IPS DF 6.9 (cell line): ENCODE measurements around the gene POLE2.
"Not testable (repeated sequence)": the region's sequence is repeated elsewhere in the genome, so short reads cannot be mapped to it uniquely, and the experiment has no call there.

ENCODE experiments used
- DNase-seq: peaks from one replicate; pipeline ENCODE4 v3.0.0-alpha.2; 2013; ENCODE audit warnings: low read depth, low spot score
- H3K27ac ChIP-seq: one replicate; pipeline ENCODE4 v1.5.1; 2013; ENCODE audit warnings: low read length, control low read depth
- H3K27me3 ChIP-seq: 2 replicates; pipeline ENCODE4 v1.6.1; 2013; ENCODE audit warnings: mild to moderate bottlenecking, low read length; ENCODE audit not compliant: control insufficient read depth, insufficient read depth
- H3K36me3 ChIP-seq: 2 replicates; pipeline ENCODE4 v1.6.1; 2013; ENCODE audit warnings: low read length; ENCODE audit not compliant: control insufficient read depth, insufficient read depth
- H3K4me1 ChIP-seq: 2 replicates; pipeline ENCODE4 v1.6.1; 2013; ENCODE audit warnings: low read length; ENCODE audit not compliant: control insufficient read depth, insufficient read depth
- H3K4me3 ChIP-seq: 2 replicates; pipeline ENCODE4 v1.5.1; 2013; ENCODE audit warnings: mild to moderate bottlenecking, low read length
- H3K9me3 ChIP-seq: 2 replicates; pipeline ENCODE4 v1.6.1; 2013; ENCODE audit warnings: low read length, inconsistent platforms; ENCODE audit not compliant: control insufficient read depth, insufficient read depth
- WGBS: extraction: QIAGEN DNeasy Blood & Tissue Kit; methylation state at CpG from one replicate; pipeline ENCODE4 v1.1.7; 2013; ENCODE audit warnings: mixed read lengths, missing lambda C conversion rate; ENCODE audit not compliant: insufficient read length, insufficient coverage; 5-methylcytosine and 5-hydroxymethylcytosine counted together

The POLE2 gene

DNA sequence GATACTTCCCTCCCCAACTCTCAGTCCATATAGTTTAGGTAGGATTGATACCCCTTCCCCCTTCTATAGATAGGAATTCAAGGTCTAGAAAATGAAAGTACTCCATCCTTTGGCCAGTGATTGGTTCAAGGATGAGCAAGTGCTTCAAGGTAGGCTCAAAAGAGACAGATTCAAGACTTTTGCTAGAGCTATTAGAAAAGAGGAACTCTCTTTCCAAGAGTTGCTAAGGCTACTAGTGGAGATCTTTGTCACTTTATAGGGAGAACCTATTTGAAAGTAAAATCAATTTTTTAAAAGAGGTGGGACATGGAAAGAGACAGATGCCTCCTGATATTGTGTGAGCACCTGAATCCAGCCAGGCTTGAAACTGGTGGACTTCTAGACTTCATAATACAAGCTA lies 17.5 kb downstream of the POLE2 start:
- Histone ChIP-seq H3K36me3 (no peaks in the 10 kb centered on the region; the same call in 1 of the 2 replicates), H3K4me1 (no peaks in the 10 kb centered on the region), H3K4me3 (no peak overlapping the region), H3K9me3 (no peaks in the 10 kb centered on the region), H3K27me3 (no peaks in the 10 kb centered on the region), H3K27ac (no peak overlapping the region)
- DNase-seq: no peak

DNA sequence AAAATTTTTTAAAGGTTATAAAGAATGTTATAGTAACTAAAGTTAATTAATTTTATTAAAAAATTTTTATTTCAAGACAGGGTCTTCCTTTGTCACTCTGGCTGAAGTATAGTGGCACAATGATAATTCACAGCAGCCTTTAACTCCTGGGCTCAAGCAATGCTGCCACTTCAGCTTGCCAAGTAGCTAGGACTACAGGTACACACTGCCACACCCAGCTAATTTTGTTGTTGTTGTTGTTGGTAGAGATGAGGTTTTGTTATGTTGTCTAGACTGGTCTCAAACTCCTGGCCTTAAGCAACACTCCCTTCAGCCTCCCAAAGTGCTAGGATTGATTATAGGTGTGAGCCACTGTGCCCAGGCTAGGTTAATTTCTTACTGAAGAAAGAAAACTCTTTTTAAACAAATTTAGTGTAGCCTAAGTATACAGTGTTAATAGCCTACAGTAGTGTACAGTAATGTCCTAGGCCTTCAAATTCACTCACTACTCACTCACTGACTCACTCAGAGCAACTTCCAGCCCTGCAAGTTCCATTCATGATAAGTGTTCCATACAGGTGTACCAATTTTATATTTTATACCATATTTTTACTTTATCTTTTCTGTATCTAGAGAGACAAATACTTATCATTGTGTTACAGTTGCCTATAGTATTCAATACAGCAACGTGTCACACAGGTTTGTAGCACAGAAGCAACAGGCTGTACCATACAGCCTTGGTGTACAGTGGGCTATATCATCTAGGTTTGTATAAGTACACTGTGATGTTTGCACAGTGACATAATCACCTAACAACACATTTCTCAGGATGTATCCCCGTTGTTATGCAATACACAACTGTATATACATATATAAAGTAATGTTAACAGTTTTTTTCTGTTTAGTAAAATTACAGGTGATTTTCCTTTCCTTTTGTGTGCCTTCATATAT lies 28.2 kb downstream of the POLE2 start:
- Histone ChIP-seq H3K9me3 (no peaks in the 10 kb centered on the region), H3K27ac (no peak overlapping the region), H3K4me1 (no peaks in the 10 kb centered on the region), H3K36me3 (no peaks in the 10 kb centered on the region), H3K4me3 (no peak overlapping the region), H3K27me3 (no peaks in the 10 kb centered on the region)
- no peak for DNase-seq
- WGBS: no CpG with 5 or more reads among the region's 2 CpGs

DNA sequence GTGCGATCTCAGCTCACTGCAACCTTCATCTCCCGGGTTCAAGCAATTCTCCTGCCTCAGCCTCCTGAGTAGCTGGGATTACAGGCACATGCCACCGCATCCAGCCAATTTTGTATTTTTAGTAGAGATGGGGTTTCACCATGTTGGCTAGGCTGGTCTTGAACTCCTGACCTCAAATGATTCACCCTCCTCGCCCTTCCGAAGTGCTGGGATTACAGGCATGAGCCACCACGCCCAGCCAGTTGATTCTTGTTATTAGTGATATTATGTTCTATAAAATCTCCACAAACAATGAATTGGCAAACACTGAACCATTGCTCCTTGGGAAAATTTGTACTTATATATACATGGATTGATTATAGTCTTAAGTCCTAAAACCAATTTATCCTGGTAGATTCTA lies 30.5 kb downstream of the POLE2 start:
- not testable (repeated sequence) for H3K27me3 ChIP-seq, H3K27ac ChIP-seq, H3K4me1 ChIP-seq, H3K36me3 ChIP-seq, H3K4me3 ChIP-seq, DNase-seq, H3K9me3 ChIP-seq
- WGBS: no CpG with 5 or more reads among the region's 6 CpGs

DNA sequence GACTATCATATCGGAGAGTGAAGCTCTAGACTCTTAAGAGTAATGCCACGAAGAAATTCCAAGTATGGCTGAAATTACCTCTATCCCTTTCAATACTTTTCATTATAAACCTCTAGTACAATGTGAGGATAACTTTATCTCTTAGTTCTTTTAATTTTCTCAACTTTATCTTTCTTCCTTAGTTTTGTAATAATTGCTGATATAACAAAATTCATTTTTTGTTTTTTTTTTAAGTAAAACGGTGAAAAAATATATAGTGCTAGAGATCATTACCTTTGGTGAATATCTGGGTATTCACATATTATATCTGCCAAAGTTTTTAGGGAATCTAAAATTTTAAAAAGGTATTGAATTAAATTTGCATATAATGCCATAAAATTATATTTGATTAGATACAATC lies 33.5 kb downstream of the POLE2 start:
- H3K36me3 ChIP-seq: peaks cover 2% of the 10 kb centered on the region; the same call in 1 of the 2 replicates
- no peak overlapping the region for H3K27ac ChIP-seq
- no peaks in the 10 kb centered on the region for H3K9me3 ChIP-seq
- no peak for DNase-seq
- no peak overlapping the region for H3K4me3 ChIP-seq
- no peaks in the 10 kb centered on the region for H3K27me3 ChIP-seq
- WGBS: 100% methylated on average over 1 of the region's 3 CpGs
- H3K4me1 ChIP-seq: no peaks in the 10 kb centered on the region

DNA sequence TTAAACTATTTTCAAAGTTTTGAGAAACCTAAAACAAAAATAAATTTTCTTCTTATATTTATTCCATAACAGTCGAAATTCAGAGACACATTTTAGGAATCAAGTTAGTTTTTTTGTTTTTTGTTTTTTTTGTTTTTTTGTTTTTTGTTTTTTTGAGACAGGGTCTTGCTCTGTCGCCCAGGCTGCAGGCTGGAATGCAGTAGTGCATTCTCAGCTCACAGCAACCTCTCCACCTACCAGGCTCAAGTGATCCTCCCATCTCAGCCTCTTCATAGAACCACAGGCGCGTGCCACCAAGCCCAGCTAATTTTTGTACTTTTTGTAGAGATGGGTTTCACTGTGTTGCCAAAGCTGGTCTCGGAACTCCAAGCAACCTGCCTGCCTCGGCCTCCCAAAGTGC lies 34.5 kb downstream of the POLE2 start:
- Histone ChIP-seq H3K27ac (no peak overlapping the region), H3K27me3 (no peaks in the 10 kb centered on the region), H3K4me3 (no peak overlapping the region), H3K9me3 (no peaks in the 10 kb centered on the region), H3K4me1 (no peaks in the 10 kb centered on the region), H3K36me3 (peaks cover 2% of the 10 kb centered on the region; the same call in 1 of the 2 replicates)
- no peak for DNase-seq
- no CpG with 5 or more reads among the region's 6 CpGs for WGBS

DNA sequence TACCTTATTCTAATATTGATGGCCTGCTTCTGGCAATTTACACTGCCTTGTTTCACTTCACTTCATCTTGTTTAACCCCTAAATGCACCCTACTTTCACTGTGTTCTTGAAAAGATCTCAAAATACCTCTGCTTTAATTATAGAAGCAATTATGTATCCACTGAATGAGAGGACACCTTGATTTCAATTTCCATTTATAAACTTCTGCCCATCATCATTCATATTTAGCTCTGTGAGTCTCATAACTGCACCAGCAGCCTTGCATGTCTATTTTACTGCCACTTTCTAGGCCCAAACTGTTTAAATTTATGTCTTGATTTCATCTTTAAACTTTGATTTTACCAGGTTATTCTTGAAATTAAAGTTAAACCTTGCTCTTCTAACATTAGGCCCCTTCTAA lies 45.9 kb downstream of the POLE2 start:
- H3K36me3 ChIP-seq: no peaks in the 10 kb centered on the region
- H3K4me1 ChIP-seq: no peaks in the 10 kb centered on the region
- no peaks in the 10 kb centered on the region for H3K9me3 ChIP-seq
- no peak for DNase-seq
- H3K4me3 ChIP-seq: no peak overlapping the region
- H3K27ac ChIP-seq: no peak overlapping the region
- no peaks in the 10 kb centered on the region for H3K27me3 ChIP-seq

DNA sequence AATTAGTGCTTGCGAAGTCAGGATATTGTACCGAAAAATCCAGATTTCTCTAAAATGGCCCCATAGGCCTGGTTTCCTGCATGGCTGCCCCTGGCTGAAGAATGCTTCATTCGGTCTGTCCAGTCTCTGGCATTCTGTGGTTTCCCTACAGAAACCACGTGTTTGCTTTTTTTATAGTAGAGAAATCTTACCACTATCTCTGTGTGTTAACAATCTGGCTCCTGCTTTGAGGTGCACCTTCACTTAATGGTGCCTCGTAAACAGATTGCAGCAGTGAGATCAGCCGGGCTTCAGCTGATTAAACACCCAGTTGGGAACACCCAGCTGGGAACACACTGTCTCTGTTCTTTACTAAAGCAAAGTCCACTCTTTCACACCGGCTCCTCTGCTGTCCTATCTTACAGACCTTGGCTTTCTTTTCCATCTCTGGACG lies 46.3 kb downstream of the POLE2 start:
- no peak for DNase-seq
- no CpG with 5 or more reads among the region's 8 CpGs for WGBS
- Histone ChIP-seq H3K4me3 (no peak overlapping the region), H3K36me3 (no peaks in the 10 kb centered on the region; the same call in 1 of the 2 replicates), H3K9me3 (no peaks in the 10 kb centered on the region), H3K4me1 (no peaks in the 10 kb centered on the region), H3K27me3 (no peaks in the 10 kb centered on the region), H3K27ac (no peak overlapping the region)

DNA sequence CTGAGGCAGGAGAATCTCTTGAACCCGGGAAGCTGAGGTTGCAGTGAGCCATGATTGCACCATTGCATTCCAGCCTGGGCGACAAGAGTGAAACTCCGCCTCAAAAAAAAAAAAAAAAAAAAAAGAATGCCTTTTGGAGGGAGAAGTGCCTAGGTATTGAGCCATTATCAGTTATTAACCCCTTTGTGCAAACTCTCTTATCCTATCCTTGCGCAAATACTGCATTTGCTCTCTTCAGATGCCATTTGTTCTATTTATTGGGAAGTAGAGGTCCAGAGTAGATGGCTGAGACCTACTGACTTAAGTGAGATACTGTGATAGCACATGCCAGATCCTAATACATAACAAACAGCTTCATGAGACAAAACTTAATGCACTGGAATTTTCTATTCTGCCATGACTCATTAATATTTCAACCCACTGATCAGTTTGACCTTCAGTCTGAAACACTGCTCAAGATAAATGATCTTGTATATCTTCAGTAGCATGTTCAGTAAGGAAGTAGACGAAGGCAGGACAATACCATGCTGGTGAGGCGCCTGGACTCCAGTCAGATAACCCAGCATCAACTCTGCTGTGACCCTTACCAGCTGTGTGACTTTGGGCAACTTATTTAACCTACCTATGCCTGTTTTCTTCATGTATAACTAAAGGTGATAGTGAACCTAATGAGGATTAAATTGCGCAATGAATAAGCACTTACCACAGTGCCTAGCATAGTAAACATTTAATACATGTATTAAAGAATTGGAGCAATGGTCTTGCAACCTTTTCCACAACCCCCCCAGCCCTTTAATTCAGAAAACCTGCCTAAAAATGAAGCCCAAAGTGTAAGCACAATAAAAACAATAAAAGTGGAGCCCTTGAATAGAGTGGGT lies 47.2 kb downstream of the POLE2 start:
- Histone ChIP-seq H3K27ac (no peak overlapping the region), H3K4me3 (no peak overlapping the region), H3K4me1 (no peaks in the 10 kb centered on the region), H3K9me3 (no peaks in the 10 kb centered on the region), H3K36me3 (no peaks in the 10 kb centered on the region; the same call in 1 of the 2 replicates), H3K27me3 (no peaks in the 10 kb centered on the region)
- DNase-seq: no peak
- WGBS: no CpG with 5 or more reads among the region's 7 CpGs

DNA sequence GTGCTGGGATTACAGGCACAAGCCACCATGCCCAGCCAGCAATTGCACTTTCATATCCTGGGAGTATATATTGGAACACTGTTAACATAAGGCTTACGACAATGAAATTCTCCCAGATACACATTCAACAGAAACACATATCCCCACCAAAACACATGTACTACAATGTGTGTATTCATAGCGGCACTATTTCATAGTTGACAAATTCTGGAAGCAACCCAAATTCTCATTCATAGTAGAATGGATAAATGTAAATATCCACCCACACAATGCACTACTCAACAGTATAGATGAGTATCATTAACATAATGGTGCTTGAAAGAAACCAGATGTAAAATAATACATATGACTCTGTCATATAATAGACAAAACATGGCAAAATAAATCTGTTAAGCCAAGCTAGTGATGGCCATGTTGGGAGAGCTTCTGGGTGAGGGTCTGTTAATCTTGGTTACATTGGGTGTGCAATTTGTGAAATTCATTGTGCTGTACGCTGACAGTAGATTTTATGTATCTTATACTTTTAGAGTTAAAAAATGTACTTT lies 50.4 kb downstream of the POLE2 start:
- H3K4me1 ChIP-seq: no peaks in the 10 kb centered on the region
- H3K27ac ChIP-seq: no peak overlapping the region
- H3K4me3 ChIP-seq: no peak overlapping the region
- DNase-seq: no peak
- H3K9me3 ChIP-seq: no peaks in the 10 kb centered on the region
- H3K36me3 ChIP-seq: no peaks in the 10 kb centered on the region; the same call in 1 of the 2 replicates
- WGBS: no CpG with 5 or more reads among the region's 3 CpGs
- no peaks in the 10 kb centered on the region for H3K27me3 ChIP-seq

DNA sequence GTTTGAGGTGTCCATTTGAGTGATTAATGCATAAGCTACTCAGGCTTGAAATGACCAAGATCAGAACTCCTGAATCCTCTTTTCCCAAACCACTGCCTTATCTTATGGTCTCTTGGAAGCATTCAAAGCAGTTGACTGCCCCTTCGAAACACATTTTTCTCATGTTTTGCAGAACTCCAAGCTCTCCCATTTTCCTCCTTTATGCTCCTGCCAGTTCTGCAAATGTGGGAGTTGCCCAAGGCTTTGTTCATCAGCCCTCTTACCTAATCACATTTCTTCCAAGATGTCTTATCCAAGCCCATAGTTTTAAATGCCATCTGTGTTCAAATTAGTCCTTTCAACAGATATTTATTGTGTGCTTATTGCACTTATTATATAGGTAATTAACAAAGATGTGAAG lies 51.1 kb downstream of the POLE2 start:
- Histone ChIP-seq H3K36me3 (no peaks in the 10 kb centered on the region; the same call in 1 of the 2 replicates), H3K27me3 (no peaks in the 10 kb centered on the region), H3K4me3 (no peak overlapping the region), H3K27ac (no peak overlapping the region), H3K4me1 (no peaks in the 10 kb centered on the region), H3K9me3 (no peaks in the 10 kb centered on the region)
- no peak for DNase-seq
- WGBS: no CpG with 5 or more reads among the region's 1 CpG
